ENCODE measurements around the gene CHMP4B.

The CHMP4B gene

DNA sequence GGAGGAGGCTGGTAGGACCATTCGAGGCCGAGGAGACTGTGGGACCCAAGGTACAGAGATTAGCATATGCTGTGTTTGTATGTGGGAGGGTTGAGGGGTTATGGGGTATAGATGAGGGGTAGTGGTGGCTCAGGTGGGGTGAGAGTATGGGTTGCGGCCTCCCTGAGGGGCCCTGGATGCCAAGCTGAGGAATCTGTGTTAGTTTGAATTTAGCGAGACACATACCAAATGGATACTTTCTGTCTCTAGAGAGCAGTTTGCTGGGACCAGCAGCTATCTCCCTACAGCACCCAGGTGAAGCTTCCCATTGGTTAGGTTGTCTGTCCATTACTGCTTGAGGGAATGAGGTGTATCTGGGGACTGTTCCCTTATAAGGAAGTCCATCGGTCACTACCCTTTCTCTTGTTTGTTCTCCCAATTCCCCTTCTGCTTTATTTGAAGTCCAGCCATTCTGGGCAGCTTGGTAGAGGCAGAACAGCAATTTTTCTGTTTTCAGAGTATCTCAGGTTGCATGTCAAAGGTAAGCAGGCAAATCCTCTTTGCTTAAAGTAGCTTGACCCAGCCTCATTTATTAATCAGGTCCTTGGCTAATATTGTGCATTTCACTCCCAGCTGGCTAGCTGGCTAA is 15.2 kb downstream of the CHMP4B start:
- no peak overlapping the region for H3K27ac ChIP-seq
- TF ChIP-seq, protein P1, sequence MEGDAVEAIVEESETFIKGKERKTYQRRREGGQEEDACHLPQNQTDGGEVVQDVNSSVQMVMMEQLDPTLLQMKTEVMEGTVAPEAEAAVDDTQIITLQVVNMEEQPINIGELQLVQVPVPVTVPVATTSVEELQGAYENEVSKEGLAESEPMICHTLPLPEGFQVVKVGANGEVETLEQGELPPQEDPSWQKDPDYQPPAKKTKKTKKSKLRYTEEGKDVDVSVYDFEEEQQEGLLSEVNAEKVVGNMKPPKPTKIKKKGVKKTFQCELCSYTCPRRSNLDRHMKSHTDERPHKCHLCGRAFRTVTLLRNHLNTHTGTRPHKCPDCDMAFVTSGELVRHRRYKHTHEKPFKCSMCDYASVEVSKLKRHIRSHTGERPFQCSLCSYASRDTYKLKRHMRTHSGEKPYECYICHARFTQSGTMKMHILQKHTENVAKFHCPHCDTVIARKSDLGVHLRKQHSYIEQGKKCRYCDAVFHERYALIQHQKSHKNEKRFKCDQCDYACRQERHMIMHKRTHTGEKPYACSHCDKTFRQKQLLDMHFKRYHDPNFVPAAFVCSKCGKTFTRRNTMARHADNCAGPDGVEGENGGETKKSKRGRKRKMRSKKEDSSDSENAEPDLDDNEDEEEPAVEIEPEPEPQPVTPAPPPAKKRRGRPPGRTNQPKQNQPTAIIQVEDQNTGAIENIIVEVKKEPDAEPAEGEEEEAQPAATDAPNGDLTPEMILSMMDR (IDR thresholded peaks at IDR 0.05), result no peak
- no peak for TF ChIP-seq ZFX (IDR thresholded peaks at IDR 0.05; ENCODE audit: borderline replicate concordance)

DNA sequence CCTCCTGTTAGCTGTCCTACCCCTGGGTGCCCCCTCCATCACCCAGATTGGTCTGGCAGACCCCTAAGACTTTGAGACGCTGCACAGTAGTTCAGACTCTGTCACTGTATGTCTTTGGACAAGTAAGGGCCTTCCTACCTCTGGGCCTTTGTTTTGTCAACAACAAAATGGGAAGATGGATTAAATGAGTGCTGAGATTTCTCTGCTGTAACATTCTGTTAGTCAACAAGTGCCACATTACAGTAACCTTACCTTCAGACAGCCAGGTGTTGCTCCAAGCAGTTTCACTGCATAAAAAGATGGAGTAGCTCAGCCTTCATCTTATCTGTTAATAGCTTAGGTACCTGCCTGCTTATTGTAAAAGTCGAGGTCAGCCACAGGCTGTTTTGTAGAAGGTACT is 16.0 kb downstream of the CHMP4B start:
- no peak for TF ChIP-seq ZFX (IDR thresholded peaks at IDR 0.05; ENCODE audit: borderline replicate concordance)
- TF ChIP-seq, protein P1 (IDR thresholded peaks at IDR 0.05), result no peak
- no peak overlapping the region for H3K27ac ChIP-seq

DNA sequence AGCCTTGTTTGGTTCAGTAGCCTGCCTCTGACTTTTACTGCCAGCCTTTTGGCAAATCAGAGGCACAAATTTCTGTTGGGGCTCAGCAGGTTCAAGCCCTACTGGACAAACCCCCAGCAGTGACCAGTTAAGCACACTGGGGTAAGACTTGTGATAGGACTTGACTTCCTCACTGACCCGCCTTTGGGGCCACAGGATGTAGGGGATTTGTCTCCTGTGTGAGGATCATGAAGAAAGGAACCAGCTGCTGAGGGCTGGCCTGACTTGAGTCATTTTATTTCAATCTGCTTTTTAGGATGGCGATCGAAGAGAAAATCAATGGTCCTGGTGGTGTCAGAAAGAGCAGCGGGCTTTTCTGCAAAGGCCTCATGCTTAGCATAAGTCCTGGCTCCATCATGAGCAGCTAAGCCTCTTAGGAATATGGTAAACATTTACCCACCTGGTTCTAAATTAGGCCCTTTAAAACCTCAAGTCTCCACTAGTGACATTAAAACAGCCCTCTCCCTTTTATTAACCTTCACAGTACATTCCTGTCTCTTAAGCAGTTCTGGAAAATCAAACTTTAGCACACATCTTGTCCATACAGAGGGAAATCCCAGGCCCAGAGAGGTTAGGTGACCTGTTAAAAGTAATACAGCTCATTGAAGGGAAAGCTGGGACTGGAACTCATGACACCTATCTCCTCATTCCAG is 16.6 kb downstream of the CHMP4B start:
- no peak overlapping the region for H3K27ac ChIP-seq

GRCh38 chr20:33828326-33828844 is 17.2 kb downstream of the CHMP4B start:
- TF ChIP-seq, protein P1 (IDR thresholded peaks at IDR 0.05), result no peak
- no peak for TF ChIP-seq ZFX (IDR thresholded peaks at IDR 0.05; ENCODE audit: borderline replicate concordance)
- H3K27ac ChIP-seq, result no peak overlapping the region

More for the DNA sequence above, 16.6 kb downstream of the CHMP4B start:
- TF ChIP-seq ZFX (IDR thresholded peaks at IDR 0.05; ENCODE audit: borderline replicate concordance), result no peak
- TF ChIP-seq, protein P1 (IDR thresholded peaks at IDR 0.05), result no peak

DNA sequence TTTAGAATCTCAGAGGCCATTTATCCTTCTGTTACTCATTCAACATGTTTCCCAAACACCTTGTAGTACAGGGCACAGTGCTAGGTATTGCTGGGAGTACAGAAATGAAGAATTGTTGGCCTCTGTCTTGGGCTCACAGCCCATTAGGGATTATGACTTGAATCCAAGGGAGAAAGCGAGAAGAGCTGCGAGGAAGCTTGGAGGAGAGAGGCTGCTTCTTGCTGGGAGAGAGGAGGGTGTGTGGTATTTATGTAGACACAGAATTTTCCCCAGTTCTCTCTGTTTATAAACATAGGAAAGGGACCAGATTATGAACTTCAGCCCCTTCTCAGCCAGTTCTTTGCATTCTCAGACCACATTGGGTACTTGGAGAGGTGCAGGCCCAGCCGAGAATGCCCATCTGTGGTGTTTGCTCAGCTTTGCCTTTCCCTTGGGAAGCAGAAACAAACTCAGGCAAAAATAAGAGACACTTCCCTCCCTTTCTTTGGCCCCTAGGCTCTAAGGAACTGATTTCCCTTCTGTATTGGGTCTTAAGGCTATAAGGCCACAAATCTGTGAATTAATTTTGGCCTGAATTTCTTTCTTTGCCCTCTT is 17.9 kb downstream of the CHMP4B start:
- H3K27ac ChIP-seq, result no peak overlapping the region
- no peak for TF ChIP-seq ZFX (IDR thresholded peaks at IDR 0.05; ENCODE audit: borderline replicate concordance)
- TF ChIP-seq, protein P1 (IDR thresholded peaks at IDR 0.05), result no peak

GRCh38 chr20:33829636-33830035 is 18.5 kb downstream of the CHMP4B start:
- H3K27ac ChIP-seq, result no peak overlapping the region
- TF ChIP-seq, protein P1 (IDR thresholded peaks at IDR 0.05), result no peak
- no peak for TF ChIP-seq ZFX (IDR thresholded peaks at IDR 0.05; ENCODE audit: borderline replicate concordance)

DNA sequence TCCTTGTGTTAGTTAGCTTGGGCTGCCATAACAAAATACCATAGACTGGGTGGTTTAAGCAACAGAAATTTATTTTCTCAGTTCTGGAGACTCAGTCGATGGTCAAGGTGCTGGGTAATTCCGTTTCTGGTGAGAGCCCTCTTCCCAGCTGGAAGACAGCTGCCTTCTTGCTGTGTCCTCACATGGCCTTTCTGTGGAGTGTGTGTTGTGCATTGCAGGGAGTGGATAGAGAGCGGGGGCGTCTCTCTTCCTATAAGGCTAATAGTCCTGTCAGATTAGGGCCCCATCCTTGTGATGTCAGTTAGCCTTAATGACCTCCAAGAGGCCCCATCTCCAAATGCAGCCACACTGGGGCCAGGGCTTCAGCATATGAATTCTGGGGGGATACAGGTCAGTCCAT is 19.2 kb downstream of the CHMP4B start:
- no peak for TF ChIP-seq ZFX (IDR thresholded peaks at IDR 0.05; ENCODE audit: borderline replicate concordance)
- TF ChIP-seq, protein P1 (IDR thresholded peaks at IDR 0.05), result no peak
- no peak overlapping the region for H3K27ac ChIP-seq
